Measurements from ENCODE around the gene CCNH. TPM values are rescaled to one million over a fixed set of nuclear protein-coding genes. Genes with fewer than 3 reads are reported as not detected.

Gene CCNH
- total RNA-seq, 3 donors from 2014 or later (not counting 1 experiment from before 2014, with no cell fraction given), result 171 to 305 (median 268) TPM

- intact Hi-C loops (cut with micrococcal nuclease), result loop anchor here (5.0 kb wide), 1 partner anchor 127 kb away; the partner anchor contains the start of gene RASA1
- H3K27ac ChIP-seq (ENCODE audit: low read length), result no peak overlapping the region
- H3K4me3 ChIP-seq (ENCODE audit: low read length), result no peak overlapping the region
- Mint-ChIP-seq H3K9me3 (no peaks in the 10 kb centered on the region), H3K36me3 (peaks cover 37% of the 10 kb centered on the region), H3K27ac (peak overlapping the region; percentile 58 to 67), H3K4me1 (peaks cover 22 to 37% of the 10 kb centered on the region in 2 donors), H3K4me3 (no peak overlapping the region), H3K27me3 (ENCODE audit: low read depth in 2 of 2) (no peaks in the 10 kb centered on the region)
- no peak for TF ChIP-seq CTCF (IDR thresholded peaks at IDR 0.05)
- H3K9me3 ChIP-seq (ENCODE audit: control insufficient read depth, insufficient read depth, low read length), result no peaks in the 10 kb centered on the region
- H3K36me3 ChIP-seq (ENCODE audit: control insufficient read depth, insufficient read depth, low read length), result peaks cover 87% of the 10 kb centered on the region
- ATAC-seq, result no peak
- no peaks in the 10 kb centered on the region for H3K4me1 ChIP-seq (ENCODE audit: control insufficient read depth, insufficient read depth, low read length)
- 100% methylated on average over 1 of the region's 3 CpGs for WGBS (ENCODE audit: insufficient coverage)
- DNase-seq, result no peak
- no peaks in the 10 kb centered on the region for H3K27me3 ChIP-seq (ENCODE audit: control insufficient read depth, insufficient read depth, low read length)
Observed at GRCh38 chr5:87394411-87395165, 18.1 kb downstream of the CCNH start.

GRCh38 chr5:87393331-87393730 lies 19.4 kb downstream of the CCNH start:
- no peak for TF ChIP-seq CTCF (IDR thresholded peaks at IDR 0.05)
- Histone ChIP-seq H3K27me3 (ENCODE audit: control insufficient read depth, insufficient read depth, low read length) (no peaks in the 10 kb centered on the region), H3K36me3 (ENCODE audit: control insufficient read depth, insufficient read depth, low read length) (peaks cover 83% of the 10 kb centered on the region), H3K9me3 (ENCODE audit: control insufficient read depth, insufficient read depth, low read length) (no peaks in the 10 kb centered on the region), H3K4me1 (ENCODE audit: control insufficient read depth, insufficient read depth, low read length) (peaks cover 6% of the 10 kb centered on the region), H3K27ac (ENCODE audit: low read length) (no peak overlapping the region), H3K4me3 (ENCODE audit: low read length) (no peak overlapping the region)
- WGBS (ENCODE audit: insufficient coverage), result no CpG with 5 or more reads among the region's 2 CpGs
- Mint-ChIP-seq H3K27me3 (ENCODE audit: low read depth in 2 of 2) (no peaks in the 10 kb centered on the region), H3K9me3 (no peaks in the 10 kb centered on the region), H3K4me3 (no peak overlapping the region), H3K4me1 (peaks cover 24 to 39% of the 10 kb centered on the region in 2 donors), H3K27ac (peak overlapping the region; percentile 42 to 93), H3K36me3 (peaks cover 37% of the 10 kb centered on the region)
- no peak for ATAC-seq
- intact Hi-C loops (cut with micrococcal nuclease), result loop anchor here (5.0 kb wide), 1 partner anchor 126 kb away; the partner anchor contains the start of gene RASA1
- no peak for DNase-seq

- Histone ChIP-seq H3K4me3 (ENCODE audit: low read length) (no peak overlapping the region), H3K27ac (ENCODE audit: low read length) (no peak overlapping the region), H3K36me3 (ENCODE audit: control insufficient read depth, insufficient read depth, low read length) (peaks cover 83% of the 10 kb centered on the region), H3K9me3 (ENCODE audit: control insufficient read depth, insufficient read depth, low read length) (no peaks in the 10 kb centered on the region), H3K27me3 (ENCODE audit: control insufficient read depth, insufficient read depth, low read length) (no peaks in the 10 kb centered on the region), H3K4me1 (ENCODE audit: control insufficient read depth, insufficient read depth, low read length) (peaks cover 6% of the 10 kb centered on the region)
- TF ChIP-seq CTCF (IDR thresholded peaks at IDR 0.05), result no peak
- Mint-ChIP-seq H3K4me3 (no peak overlapping the region), H3K4me1 (peaks cover 24 to 39% of the 10 kb centered on the region in 2 donors), H3K27ac (peak overlapping the region; percentile 42 to 93), H3K36me3 (peaks cover 37% of the 10 kb centered on the region), H3K9me3 (no peaks in the 10 kb centered on the region), H3K27me3 (ENCODE audit: low read depth in 2 of 2) (no peaks in the 10 kb centered on the region)
- DNase-seq (no peak), ATAC-seq (no peak)
- intact Hi-C loops (cut with micrococcal nuclease), result loop anchor here (5.0 kb wide), 1 partner anchor 126 kb away; the partner anchor contains the start of gene RASA1
- WGBS (ENCODE audit: insufficient coverage), result 100% methylated on average over 2 of the region's 4 CpGs
Observed at GRCh38 chr5:87392801-87393200, 19.9 kb downstream of the CCNH start.

Measured in natural killer cell (primary cell).